HepG2 (cell line): ENCODE results near the gene IFRD1. TPM values are rescaled to one million over a fixed set of nuclear protein-coding genes. Genes with fewer than 3 reads are reported as not detected.

Experiments used
- ATF7 ChIP-seq, 2 experiments: fragments of 450-650 bp in 1 of 2; sonication (generic) in 1 of 2; formaldehyde crosslinking in 1 of 2; IDR thresholded peaks; 2 replicates each; pipeline versions ENCODE4 v1.4.0 to v1.6.1; 2016 to 2020; ENCODE audit warnings: antibody characterized with exemption in 1 of 2, mild to moderate bottlenecking in 1 of 2, missing genetic modification reagents in 1 of 2
- FOXO1 ChIP-seq: sonication (generic); formaldehyde crosslinking; IDR thresholded peaks from 2 replicates; pipeline ENCODE4 v1.4.0; 2020; ENCODE audit warnings: missing genetic modification reagents
- GTF2F1 ChIP-seq: fragments of 150-350 bp; IDR thresholded peaks from 2 replicates; pipeline ENCODE4 v1.6.1; 2014; ENCODE audit warnings: low read length
- KIAA2018 ChIP-seq: sonication (generic); formaldehyde crosslinking; IDR thresholded peaks from 2 replicates; pipeline ENCODE4 v1.5.0; 2020; ENCODE audit warnings: mild to moderate bottlenecking, missing genetic modification reagents, borderline replicate concordance
- MTA1 ChIP-seq: sonication (generic); formaldehyde crosslinking; IDR thresholded peaks from 2 replicates; pipeline ENCODE4 v1.4.0; 2020; ENCODE audit warnings: missing genetic modification reagents, mild to moderate bottlenecking, borderline replicate concordance
- PCBP2 ChIP-seq: fragments of 200-400 bp; formaldehyde crosslinking; optimal IDR thresholded peaks from 2 replicates; pipeline ENCODE3; 2018; ENCODE audit warnings: low read length, low read depth; ENCODE audit not compliant: poor library complexity, severe bottlenecking
- POGZ ChIP-seq: sonication (generic); formaldehyde crosslinking; IDR thresholded peaks from 2 replicates; pipeline ENCODE4 v1.4.0; 2020; ENCODE audit warnings: mild to moderate bottlenecking, missing genetic modification reagents
- SATB2 ChIP-seq: sonication (generic); formaldehyde crosslinking; IDR thresholded peaks from 2 replicates; pipeline ENCODE4 v1.5.0; 2020; ENCODE audit warnings: missing genetic modification reagents
- ZNF138 ChIP-seq: sonication (generic); formaldehyde crosslinking; IDR thresholded peaks from 2 replicates; pipeline ENCODE4 v1.5.0; 2020; ENCODE audit warnings: mild to moderate bottlenecking, low read depth, missing genetic modification reagents
- ZNF704 ChIP-seq: sonication (generic); formaldehyde crosslinking; IDR thresholded peaks from 2 replicates; pipeline ENCODE4 v1.8.1; 2023; ENCODE audit warnings: mild to moderate bottlenecking, inconsistent platforms, moderate library complexity, missing genetic modification reagents, borderline replicate concordance
- ZNF747 ChIP-seq: sonication (generic); formaldehyde crosslinking; IDR thresholded peaks from 2 replicates; pipeline ENCODE4 v1.8.1; 2023; ENCODE audit warnings: missing genetic modification reagents, mild to moderate bottlenecking, borderline replicate concordance
- polyA plus RNA-seq, 8 experiments: library from polyadenylated mRNA; depleted of rRNA in 3 of 8; stranded (reverse) in 7 of 8; unstranded in 1 of 8; fragments of >200 nt; fragmentation: Illumina TruSeq in 4 of 8; extraction: Trizol in 4 of 8; gene quantifications; 2 replicates each; pipeline versions ENCODE4 v1.2.1 to v1.2.3, GENCODE V29; 2011 to 2016; ENCODE audit warnings: low read depth in 4 of 8, missing spikeins in 1 of 8, mixed read lengths in 1 of 8; ENCODE audit not compliant: insufficient read depth in 1 of 8
- total RNA-seq, 5 experiments: library from RNA; depleted of rRNA; stranded (reverse); fragments of >200 nt; fragmentation: Illumina TruSeq; extraction: Trizol; gene quantifications; 2 replicates each; pipeline ENCODE4 v1.2.3, GENCODE V29; 2016; ENCODE audit warnings: low read depth in 1 of 5
- TF ChIP-seq, protein P1 (sequence below): sonication (generic); formaldehyde crosslinking; conservative IDR thresholded peaks from 2 replicates; pipeline ENCODE4 v1.8.0; 2022; ENCODE audit warnings: low read depth, missing genetic modification reagents
- TF ChIP-seq, protein P2 (sequence below): sonication (generic); formaldehyde crosslinking; IDR thresholded peaks from 2 replicates; pipeline ENCODE4 v1.4.0; 2020; ENCODE audit warnings: missing genetic modification reagents; ENCODE audit errors: not compliant biosample characterization
- TF ChIP-seq, protein P3 (sequence below): sonication (generic); IDR thresholded peaks from 2 replicates; pipeline ENCODE4 v1.6.1; 2016; ENCODE audit warnings: low read depth, borderline replicate concordance

Gene IFRD1
- total and polyA plus RNA-seq, 2 of the 13 experiments (the other 11 are each of a cell fraction or from before 2014, with no cell fraction given), result 50.9 to 55.5 TPM

DNA sequence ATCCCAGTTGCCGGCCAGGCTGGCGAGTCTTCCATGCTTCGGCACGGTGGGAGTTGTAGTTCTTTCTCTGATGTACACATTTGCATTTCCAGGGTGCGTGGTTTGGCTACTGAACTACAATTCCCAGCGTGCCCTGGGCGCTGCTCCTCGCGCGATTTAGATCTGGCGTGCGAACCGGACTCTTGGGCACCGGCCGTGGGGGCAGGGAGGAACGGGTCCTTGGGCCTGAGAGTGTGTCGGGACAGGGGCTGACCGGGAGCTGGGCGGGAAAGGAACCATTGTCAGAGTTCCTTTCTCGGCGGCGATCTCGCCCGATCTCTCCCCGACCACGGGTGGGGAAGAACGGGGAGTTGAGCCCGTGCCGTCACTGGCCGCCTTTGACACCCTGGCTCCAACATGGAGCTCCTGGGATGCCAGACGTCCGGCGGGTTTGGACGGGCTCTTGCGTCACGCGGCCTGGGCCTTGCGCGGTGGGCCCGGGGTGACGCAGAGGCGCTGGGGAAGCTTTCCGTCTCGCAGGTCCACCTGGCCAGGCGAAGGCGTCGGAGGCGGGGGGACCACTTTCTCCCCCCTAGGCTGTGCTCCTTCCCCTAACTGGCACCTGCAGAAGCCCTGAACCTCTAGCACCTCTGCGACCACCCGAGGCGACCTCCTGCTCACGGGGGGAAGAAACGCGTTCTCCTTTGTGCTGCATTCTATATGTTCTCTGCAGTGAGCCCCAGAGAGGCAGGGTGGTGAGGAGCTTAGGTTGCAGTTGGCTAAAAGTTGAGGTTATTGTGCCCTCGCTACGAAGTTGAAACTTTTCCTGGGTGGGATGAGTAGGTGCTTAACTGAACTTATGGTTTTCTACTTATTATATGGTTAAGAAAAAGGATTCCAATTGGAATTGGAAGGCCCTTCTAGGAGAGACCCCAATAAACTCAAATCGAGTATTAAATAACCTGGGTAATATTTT, 824 bp downstream of the IFRD1 start (continued):
- TF ChIP-seq KIAA2018 (no peak), ZNF138 (CRISPR knock-in tag) (peak; percentile 59; the same call in 1 of the 2 replicates), ZNF747 (CRISPR knock-in tag) (peak; percentile 94; the same call in 1 of the 2 replicates), POGZ (CRISPR knock-in tag) (peak; percentile 76; the same call in 1 of the 2 replicates), MTA1 (CRISPR knock-in tag) (peak; percentile 41; the same call in 1 of the 2 replicates), FOXO1 (CRISPR knock-in tag) (no peak), GTF2F1 (no peak), SATB2 (no peak), ATF7 (IDR thresholded peaks at IDR 0.05) (no peak), ATF7 (CRISPR knock-in tag; IDR thresholded peaks at IDR 0.05) (no peak), PCBP2 (no peak), ZNF704 (CRISPR knock-in tag) (0 out of 2 replicates have a peak, but pooled peaks have one; percentile 34)
- TF ChIP-seq, protein P1, sequence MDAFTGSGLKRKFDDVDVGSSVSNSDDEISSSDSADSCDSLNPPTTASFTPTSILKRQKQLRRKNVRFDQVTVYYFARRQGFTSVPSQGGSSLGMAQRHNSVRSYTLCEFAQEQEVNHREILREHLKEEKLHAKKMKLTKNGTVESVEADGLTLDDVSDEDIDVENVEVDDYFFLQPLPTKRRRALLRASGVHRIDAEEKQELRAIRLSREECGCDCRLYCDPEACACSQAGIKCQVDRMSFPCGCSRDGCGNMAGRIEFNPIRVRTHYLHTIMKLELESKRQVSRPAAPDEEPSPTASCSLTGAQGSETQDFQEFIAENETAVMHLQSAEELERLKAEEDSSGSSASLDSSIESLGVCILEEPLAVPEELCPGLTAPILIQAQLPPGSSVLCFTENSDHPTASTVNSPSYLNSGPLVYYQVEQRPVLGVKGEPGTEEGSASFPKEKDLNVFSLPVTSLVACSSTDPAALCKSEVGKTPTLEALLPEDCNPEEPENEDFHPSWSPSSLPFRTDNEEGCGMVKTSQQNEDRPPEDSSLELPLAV (CRISPR knock-in tag), result no peak
- TF ChIP-seq, protein P2, sequence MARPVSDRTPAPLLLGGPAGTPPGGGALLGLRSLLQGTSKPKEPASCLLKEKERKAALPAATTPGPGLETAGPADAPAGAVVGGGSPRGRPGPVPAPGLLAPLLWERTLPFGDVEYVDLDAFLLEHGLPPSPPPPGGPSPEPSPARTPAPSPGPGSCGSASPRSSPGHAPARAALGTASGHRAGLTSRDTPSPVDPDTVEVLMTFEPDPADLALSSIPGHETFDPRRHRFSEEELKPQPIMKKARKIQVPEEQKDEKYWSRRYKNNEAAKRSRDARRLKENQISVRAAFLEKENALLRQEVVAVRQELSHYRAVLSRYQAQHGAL (CRISPR knock-in tag), result peak; percentile 49
- TF ChIP-seq, protein P3, sequence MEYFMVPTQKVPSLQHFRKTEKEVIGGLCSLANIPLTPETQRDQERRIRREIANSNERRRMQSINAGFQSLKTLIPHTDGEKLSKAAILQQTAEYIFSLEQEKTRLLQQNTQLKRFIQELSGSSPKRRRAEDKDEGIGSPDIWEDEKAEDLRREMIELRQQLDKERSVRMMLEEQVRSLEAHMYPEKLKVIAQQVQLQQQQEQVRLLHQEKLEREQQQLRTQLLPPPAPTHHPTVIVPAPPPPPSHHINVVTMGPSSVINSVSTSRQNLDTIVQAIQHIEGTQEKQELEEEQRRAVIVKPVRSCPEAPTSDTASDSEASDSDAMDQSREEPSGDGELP, result 0 out of 2 replicates have a peak, but pooled peaks have one; percentile 17
